SK-N-SH treated with all-trans-retinoic acid at 6 μM for 48 hours (cell line): Measurements from ENCODE around the gene HEYL.

Experiments used
- ATAC-seq: fragments of 200-7000 bp; cut with Tn5 transposase; 3 replicates; pipeline ENCODE4 v1.9.1; 2020; ENCODE audit warnings: mild to moderate bottlenecking, moderate library complexity
- ARNTL ChIP-seq: fragments of 450-650 bp; formaldehyde crosslinking; IDR thresholded peaks from 2 replicates; pipeline ENCODE4 v1.5.0; 2020; ENCODE audit warnings: low read depth, mild to moderate bottlenecking, moderate library complexity, borderline replicate concordance
- CSDC2 ChIP-seq: fragments of 250-450 bp; sonication (Bioruptor Pico); IDR thresholded peaks from 2 replicates; pipeline ENCODE4 v1.5.0; 2020; ENCODE audit warnings: mild to moderate bottlenecking, moderate library complexity
- ESRRG ChIP-seq: fragments of 250-450 bp; sonication (Bioruptor Pico); IDR thresholded peaks from 2 replicates; pipeline ENCODE4 v1.6.1; 2021; ENCODE audit warnings: mild to moderate bottlenecking
- GLIS3 ChIP-seq: fragments of 250-450 bp; sonication (Bioruptor Pico); IDR thresholded peaks from 2 replicates; pipeline ENCODE4 v1.5.0; 2020; ENCODE audit warnings: mild to moderate bottlenecking, moderate library complexity
- ISL1 ChIP-seq: fragments of 250-450 bp; sonication (Bioruptor Pico); IDR thresholded peaks from 2 replicates; pipeline ENCODE4 v2.1.2; 2022; ENCODE audit warnings: mild to moderate bottlenecking, moderate library complexity
- PPARA ChIP-seq: fragments of 250-450 bp; sonication (Bioruptor Pico); IDR thresholded peaks from 2 replicates; pipeline ENCODE4 v1.5.0; 2020; ENCODE audit warnings: mild to moderate bottlenecking, borderline replicate concordance
- SNAI2 ChIP-seq: fragments of 250-450 bp; sonication (Bioruptor Pico); IDR thresholded peaks from 2 replicates; pipeline ENCODE4 v1.5.0; 2020; ENCODE audit warnings: mild to moderate bottlenecking, moderate library complexity
- TCF4 ChIP-seq: fragments of 250-450 bp; sonication (Bioruptor Pico); IDR thresholded peaks from 2 replicates; pipeline ENCODE4 v1.8.0; 2021; ENCODE audit warnings: mild to moderate bottlenecking, moderate library complexity, borderline replicate concordance
- ZFP3 ChIP-seq: fragments of 250-450 bp; sonication (Bioruptor Pico); IDR thresholded peaks from 2 replicates; pipeline ENCODE4 v1.5.0; 2020; ENCODE audit warnings: mild to moderate bottlenecking, moderate library complexity
- ZNF565 ChIP-seq: fragments of 450-650 bp; formaldehyde crosslinking; conservative IDR thresholded peaks from 2 replicates; pipeline ENCODE4 v1.5.0; 2020; ENCODE audit warnings: low read depth, mild to moderate bottlenecking, moderate library complexity
- TF ChIP-seq, protein P1 (sequence below): fragments of 250-450 bp; sonication (Bioruptor Pico); IDR thresholded peaks from 2 replicates; pipeline ENCODE4 v1.5.1; 2021; ENCODE audit warnings: mild to moderate bottlenecking, moderate library complexity
- TF ChIP-seq, protein P2 (sequence below): fragments of 250-450 bp; sonication (Bioruptor Pico); IDR thresholded peaks from 2 replicates; pipeline ENCODE4 v1.5.1; 2020; ENCODE audit warnings: low read depth, mild to moderate bottlenecking, moderate library complexity
- TF ChIP-seq, protein P3 (sequence below): fragments of 250-450 bp; sonication (Bioruptor Pico); IDR thresholded peaks from 2 replicates; pipeline ENCODE4 v1.5.0; 2020; ENCODE audit warnings: mild to moderate bottlenecking, moderate library complexity
- TF ChIP-seq, protein P4 (sequence below): fragments of 250-450 bp; sonication (Bioruptor Pico); IDR thresholded peaks from 2 replicates; pipeline ENCODE4 v1.8.0; 2020; ENCODE audit warnings: mild to moderate bottlenecking, moderate library complexity, borderline replicate concordance

The HEYL gene

DNA sequence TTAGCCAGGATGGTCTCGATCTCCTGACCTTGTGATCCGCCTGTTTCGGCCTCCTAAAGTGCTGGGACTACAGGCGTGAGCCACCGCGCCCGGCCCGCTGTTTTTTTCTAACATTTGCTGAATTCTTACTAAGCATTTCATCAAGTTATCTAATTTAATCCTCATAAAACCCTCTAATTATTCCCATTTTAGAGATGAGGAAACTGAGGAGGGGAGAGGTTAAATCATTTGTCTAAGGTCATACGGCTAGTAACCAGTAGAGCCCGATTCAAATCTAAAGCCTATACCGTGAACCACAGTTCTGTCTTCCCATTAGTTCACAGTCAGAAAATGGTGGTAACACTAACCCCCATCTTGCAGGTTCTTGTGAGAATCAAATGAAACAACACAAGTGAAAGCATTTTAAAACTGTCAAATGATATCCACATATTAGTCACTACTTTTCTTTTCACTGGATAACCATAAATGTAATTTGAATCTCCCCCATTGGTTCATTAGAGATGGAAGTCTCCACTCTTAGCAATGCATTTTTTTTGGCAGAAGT lies 10.6 kb downstream of the HEYL start:
- TF ChIP-seq, protein P1, sequence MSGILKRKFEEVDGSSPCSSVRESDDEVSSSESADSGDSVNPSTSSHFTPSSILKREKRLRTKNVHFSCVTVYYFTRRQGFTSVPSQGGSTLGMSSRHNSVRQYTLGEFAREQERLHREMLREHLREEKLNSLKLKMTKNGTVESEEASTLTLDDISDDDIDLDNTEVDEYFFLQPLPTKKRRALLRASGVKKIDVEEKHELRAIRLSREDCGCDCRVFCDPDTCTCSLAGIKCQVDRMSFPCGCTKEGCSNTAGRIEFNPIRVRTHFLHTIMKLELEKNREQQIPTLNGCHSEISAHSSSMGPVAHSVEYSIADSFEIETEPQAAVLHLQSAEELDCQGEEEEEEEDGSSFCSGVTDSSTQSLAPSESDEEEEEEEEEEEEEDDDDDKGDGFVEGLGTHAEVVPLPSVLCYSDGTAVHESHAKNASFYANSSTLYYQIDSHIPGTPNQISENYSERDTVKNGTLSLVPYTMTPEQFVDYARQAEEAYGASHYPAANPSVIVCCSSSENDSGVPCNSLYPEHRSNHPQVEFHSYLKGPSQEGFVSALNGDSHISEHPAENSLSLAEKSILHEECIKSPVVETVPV (CRISPR knock-in tag), result no peak
- TF ChIP-seq, protein P2, sequence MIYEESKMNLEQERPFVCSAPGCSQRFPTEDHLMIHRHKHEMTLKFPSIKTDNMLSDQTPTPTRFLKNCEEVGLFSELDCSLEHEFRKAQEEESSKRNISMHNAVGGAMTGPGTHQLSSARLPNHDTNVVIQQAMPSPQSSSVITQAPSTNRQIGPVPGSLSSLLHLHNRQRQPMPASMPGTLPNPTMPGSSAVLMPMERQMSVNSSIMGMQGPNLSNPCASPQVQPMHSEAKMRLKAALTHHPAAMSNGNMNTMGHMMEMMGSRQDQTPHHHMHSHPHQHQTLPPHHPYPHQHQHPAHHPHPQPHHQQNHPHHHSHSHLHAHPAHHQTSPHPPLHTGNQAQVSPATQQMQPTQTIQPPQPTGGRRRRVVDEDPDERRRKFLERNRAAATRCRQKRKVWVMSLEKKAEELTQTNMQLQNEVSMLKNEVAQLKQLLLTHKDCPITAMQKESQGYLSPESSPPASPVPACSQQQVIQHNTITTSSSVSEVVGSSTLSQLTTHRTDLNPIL (CRISPR knock-in tag), result no peak
- TF ChIP-seq ESRRG (CRISPR knock-in tag) (no peak), GLIS3 (CRISPR knock-in tag) (no peak)
- no peak for ATAC-seq

DNA sequence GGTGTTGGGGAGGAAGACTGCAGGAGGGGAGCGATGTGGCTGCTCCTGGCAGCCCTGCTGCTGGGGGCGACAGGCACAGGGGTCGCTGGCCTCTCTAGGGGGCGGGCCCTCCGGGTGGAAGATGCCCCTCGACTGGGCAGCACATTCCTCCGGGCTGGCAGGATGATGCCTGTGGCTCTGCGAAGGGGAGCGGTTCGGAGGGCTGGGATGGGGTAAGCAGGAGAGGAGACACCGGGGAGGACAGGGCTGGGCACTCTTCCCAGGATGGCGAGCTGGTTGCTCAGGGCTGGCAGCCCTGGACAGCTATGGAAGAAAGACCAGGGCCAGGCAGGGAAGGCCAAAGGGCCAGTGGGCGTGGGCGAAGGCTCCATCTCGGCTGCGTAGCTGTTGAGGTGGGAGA lies 12.8 kb downstream of the HEYL start:
- TF ChIP-seq CSDC2, result no peak
- TF ChIP-seq, protein P3, sequence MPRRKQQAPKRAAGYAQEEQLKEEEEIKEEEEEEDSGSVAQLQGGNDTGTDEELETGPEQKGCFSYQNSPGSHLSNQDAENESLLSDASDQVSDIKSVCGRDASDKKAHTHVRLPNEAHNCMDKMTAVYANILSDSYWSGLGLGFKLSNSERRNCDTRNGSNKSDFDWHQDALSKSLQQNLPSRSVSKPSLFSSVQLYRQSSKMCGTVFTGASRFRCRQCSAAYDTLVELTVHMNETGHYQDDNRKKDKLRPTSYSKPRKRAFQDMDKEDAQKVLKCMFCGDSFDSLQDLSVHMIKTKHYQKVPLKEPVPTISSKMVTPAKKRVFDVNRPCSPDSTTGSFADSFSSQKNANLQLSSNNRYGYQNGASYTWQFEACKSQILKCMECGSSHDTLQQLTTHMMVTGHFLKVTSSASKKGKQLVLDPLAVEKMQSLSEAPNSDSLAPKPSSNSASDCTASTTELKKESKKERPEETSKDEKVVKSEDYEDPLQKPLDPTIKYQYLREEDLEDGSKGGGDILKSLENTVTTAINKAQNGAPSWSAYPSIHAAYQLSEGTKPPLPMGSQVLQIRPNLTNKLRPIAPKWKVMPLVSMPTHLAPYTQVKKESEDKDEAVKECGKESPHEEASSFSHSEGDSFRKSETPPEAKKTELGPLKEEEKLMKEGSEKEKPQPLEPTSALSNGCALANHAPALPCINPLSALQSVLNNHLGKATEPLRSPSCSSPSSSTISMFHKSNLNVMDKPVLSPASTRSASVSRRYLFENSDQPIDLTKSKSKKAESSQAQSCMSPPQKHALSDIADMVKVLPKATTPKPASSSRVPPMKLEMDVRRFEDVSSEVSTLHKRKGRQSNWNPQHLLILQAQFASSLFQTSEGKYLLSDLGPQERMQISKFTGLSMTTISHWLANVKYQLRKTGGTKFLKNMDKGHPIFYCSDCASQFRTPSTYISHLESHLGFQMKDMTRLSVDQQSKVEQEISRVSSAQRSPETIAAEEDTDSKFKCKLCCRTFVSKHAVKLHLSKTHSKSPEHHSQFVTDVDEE (CRISPR knock-in tag), result no peak
- TF ChIP-seq TCF4 (CRISPR knock-in tag), result no peak
- TF ChIP-seq ARNTL (CRISPR knock-in tag), result no peak
- TF ChIP-seq ZNF565 (CRISPR knock-in tag), result no peak
- TF ChIP-seq ESRRG (CRISPR knock-in tag), result no peak
- TF ChIP-seq, protein P4, sequence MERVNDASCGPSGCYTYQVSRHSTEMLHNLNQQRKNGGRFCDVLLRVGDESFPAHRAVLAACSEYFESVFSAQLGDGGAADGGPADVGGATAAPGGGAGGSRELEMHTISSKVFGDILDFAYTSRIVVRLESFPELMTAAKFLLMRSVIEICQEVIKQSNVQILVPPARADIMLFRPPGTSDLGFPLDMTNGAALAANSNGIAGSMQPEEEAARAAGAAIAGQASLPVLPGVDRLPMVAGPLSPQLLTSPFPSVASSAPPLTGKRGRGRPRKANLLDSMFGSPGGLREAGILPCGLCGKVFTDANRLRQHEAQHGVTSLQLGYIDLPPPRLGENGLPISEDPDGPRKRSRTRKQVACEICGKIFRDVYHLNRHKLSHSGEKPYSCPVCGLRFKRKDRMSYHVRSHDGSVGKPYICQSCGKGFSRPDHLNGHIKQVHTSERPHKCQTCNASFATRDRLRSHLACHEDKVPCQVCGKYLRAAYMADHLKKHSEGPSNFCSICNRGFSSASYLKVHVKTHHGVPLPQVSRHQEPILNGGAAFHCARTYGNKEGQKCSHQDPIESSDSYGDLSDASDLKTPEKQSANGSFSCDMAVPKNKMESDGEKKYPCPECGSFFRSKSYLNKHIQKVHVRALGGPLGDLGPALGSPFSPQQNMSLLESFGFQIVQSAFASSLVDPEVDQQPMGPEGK (CRISPR knock-in tag), result no peak
- TF ChIP-seq ZFP3 (CRISPR knock-in tag), result no peak
- TF ChIP-seq, protein P1 (CRISPR knock-in tag), result no peak
- no peak for TF ChIP-seq SNAI2

DNA sequence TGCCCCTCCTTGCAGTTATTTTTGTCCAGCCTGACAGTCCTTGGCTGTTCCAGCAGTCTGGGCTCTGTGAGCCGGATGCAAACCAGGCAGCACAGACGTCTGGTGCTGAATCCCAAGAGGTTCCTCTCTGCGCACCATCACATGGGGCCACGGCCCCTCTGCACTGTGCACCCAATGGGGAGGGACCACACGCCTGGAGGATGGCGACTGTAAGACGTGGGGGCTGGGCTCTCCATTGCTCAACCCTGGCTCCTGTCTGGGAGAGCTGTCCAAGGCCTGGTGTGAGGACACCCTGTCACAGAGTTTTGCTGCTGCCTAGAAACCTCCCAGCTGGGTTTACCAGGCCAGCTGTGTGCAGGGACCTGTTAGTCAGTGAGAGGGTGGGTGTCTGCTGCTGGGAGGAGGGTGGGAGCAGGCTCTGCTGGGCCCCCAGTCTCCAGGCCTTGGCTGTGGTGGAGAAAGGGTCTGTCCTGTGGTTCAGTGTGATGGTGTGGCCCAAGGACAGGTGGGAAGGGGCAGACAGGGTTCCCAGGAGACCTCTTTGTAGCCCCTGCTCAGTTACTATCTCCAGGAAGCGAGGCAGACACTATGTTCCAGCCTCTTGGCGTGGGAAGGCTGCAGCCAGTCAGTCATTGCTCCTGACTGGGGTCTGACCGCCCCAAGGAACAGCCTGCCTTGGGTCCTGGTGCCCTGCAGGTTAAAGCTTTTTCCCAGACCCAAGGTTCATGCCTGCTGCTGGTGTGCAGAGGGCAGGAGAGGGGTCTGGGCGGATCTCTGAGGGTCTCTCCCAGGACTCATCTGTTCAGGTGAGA lies 13.8 kb downstream of the HEYL start:
- ATAC-seq, result peak; percentile 56
- TF ChIP-seq ISL1 (CRISPR knock-in tag) (no peak), PPARA (CRISPR knock-in tag) (no peak)
- TF ChIP-seq, protein P3 (CRISPR knock-in tag), result no peak
- TF ChIP-seq, protein P1 (CRISPR knock-in tag), result no peak

More for the DNA sequence above, 12.8 kb downstream of the HEYL start:
- no peak for ATAC-seq
